Psoas muscle (tissue), 8 donors: ENCODE data around the gene BUD31. TPM values are rescaled to one million over a fixed set of nuclear protein-coding genes. Genes with fewer than 3 reads are reported as not detected.

ENCODE experiments used
- ATAC-seq, 4 donors: fragments of 200-7000 bp; cut with Tn5 transposase; one replicate each; pipeline ENCODE4 v1.9.1; 2020; ENCODE audit warnings: moderate library complexity in 3 of 4, mild to moderate bottlenecking in 2 of 4
- DNase-seq, 2 donors: peaks; one replicate each; pipeline ENCODE4 v3.0.0-alpha.2; 2020
- H3K27ac ChIP-seq: fragments of 200-600 bp; one replicate; pipeline ENCODE4 v1.8.0; 2022
- H3K27me3 ChIP-seq, 3 donors: fragments of 200-600 bp in 1 of 3; one replicate each; pipeline versions ENCODE4 v1.6.1 to v1.8.0; 2013 to 2022; ENCODE audit warnings: low read length in 2 of 3, mild to moderate bottlenecking in 2 of 3, moderate library complexity in 1 of 3; ENCODE audit not compliant: insufficient read depth in 3 of 3
- H3K36me3 ChIP-seq, 2 donors: fragments of 200-600 bp in 1 of 2; one replicate each; pipeline versions ENCODE4 v1.6.1 to v1.8.0; 2013 to 2022; ENCODE audit warnings: low read depth in 1 of 2, mild to moderate bottlenecking in 1 of 2, moderate library complexity in 1 of 2; ENCODE audit not compliant: insufficient read depth in 1 of 2
- H3K4me1 ChIP-seq: fragments of 200-600 bp; one replicate; pipeline ENCODE4 v1.8.0; 2022
- H3K4me3 ChIP-seq: fragments of 200-600 bp; one replicate; pipeline ENCODE4 v1.8.0; 2022; ENCODE audit warnings: mild to moderate bottlenecking
- H3K9me3 ChIP-seq: fragments of 200-600 bp; one replicate; pipeline ENCODE4 v1.8.0; 2022
- CTCF ChIP-seq: fragments of 200-600 bp; IDR thresholded peaks from one replicate; pipeline ENCODE4 v1.8.0; 2022; ENCODE audit warnings: antibody characterized with exemption
- WGBS, 3 donors: extraction: QIAGEN DNeasy Blood & Tissue Kit; methylation state at CpG; one replicate each; pipeline versions ENCODE4 v1.1.6 to v1.1.7; 2013; 5-methylcytosine and 5-hydroxymethylcytosine counted together
- intact Hi-C, 2 donors: fragments of 100-400 bp; cut with DNase I; formaldehyde crosslinking; loops; one replicate each; pipeline versions ENCODE4 v1.11.0 to v1.14.2; 2022
- polyA plus RNA-seq, 3 donors: library from polyadenylated mRNA; stranded (reverse); fragments of 200-250 nt; gene quantifications; one replicate each; pipeline ENCODE4 v1.2.3, GENCODE V29; 2013
- total RNA-seq, 4 donors: library from RNA; stranded (reverse); fragmentation: NEBNext Ultra II Directional in 2 of 4; extraction: Animal tissue kit (Norgen Biotek cat#: 25700) in 2 of 4; gene quantifications; one replicate each; pipeline versions ENCODE4 v1.2.1 to v1.2.4, GENCODE V29; 2021 to 2023
- donor health status: healthy with polysubstance abuse.
- donor health status: DM: no; HTN: no; CAD: no; lungs with moderate emphysema.
- donor health status: Bipolar disorder and iron deficiency.
- donor health status: healthy.
- donor health status: DM: yes; HTN: yes; CAD: no.
- donor health status: DM: no; HTN: no; CAD: no.
- donor health status: DM: no; HTN: no; CAD: no.
- donor health status: DM: yes; HTN: yes; CAD: no.

Gene BUD31
- total and polyA plus RNA-seq, 7 donors: 30.2 to 115 (median 46.8) TPM

DNA sequence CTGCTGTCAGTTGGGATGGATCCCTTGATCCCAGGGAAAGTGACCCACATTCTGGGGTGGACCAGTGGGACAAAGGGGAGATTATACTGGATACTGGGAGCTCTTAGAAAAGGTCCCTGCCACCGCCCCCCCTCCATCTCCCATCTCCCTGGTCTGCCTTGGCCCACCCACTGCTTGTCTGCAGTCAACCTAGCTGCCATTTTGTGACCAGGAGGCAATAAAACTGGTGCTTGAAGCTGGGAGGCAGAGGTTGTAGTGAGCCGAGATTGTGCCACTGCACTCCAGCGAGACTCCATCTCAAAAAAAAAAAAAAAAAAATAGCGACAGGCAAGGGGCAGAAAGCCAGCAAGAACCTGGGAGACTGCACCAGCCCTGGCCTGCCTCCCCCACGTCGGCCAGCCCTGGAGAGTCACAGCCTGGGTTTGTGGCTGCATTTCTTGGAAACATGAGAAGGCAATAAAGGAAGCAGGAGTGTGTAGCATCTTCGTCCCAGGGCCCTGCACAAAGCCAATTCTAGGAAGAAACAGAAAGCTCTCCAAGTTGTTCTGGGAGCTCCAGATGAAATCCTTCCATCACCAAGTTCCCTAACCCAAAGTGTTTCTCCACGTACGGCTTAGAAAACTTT, 38.9 kb upstream of the BUD31 start:
- WGBS, 3 donors: 30 to 49% (median 38%) methylated on average over 8 to 9 of the region's 9 CpGs
- intact Hi-C loops: loop anchor here (2.0 to 5.0 kb wide), 2 partner anchors 43 to 47 kb away; no protein-coding TSS in a partner anchor
- no peak overlapping the region for H3K27ac ChIP-seq
- ATAC-seq (no peak), DNase-seq (peak in 1 of 2 donors; percentile 22)
- H3K4me1 ChIP-seq: peaks cover 5% of the 10 kb centered on the region
- H3K36me3 ChIP-seq: peaks cover 0 to 39% of the 10 kb centered on the region in 2 donors
- H3K4me3 ChIP-seq: no peak overlapping the region
- no peaks in the 10 kb centered on the region for H3K9me3 ChIP-seq
- H3K27me3 ChIP-seq: no peaks in the 10 kb centered on the region
- TF ChIP-seq CTCF: no peak

DNA sequence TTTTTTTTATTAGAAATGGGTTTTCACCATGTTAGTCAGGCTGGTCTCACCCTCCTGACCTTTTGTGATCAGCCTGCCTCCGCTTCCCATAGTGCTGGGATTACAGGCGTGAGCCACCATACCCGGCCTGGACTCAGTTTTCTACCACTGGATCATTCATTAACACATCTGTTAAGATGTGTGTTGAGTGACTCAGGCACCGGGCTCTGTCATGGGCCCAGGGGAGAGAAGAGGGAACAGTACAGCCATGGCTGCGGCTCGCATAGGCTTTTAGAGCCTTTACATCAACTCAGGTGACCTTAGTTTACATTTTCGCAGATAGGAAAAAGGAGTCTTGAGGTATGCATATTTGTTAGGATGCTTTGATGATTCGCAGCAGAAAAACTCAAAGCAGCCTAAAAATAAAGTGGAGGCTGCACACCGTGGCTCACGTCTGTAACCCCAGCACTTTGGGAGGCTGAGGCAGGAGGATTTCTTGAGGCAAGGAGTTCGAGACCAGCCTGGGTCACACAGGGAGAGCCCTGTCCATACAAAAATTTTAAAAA, 37.3 kb upstream of the BUD31 start:
- H3K36me3 ChIP-seq: peaks cover 0 to 23% of the 10 kb centered on the region in 2 donors
- H3K9me3 ChIP-seq: no peaks in the 10 kb centered on the region
- peaks cover 8% of the 10 kb centered on the region for H3K4me1 ChIP-seq
- 90 to 93% (median 91%) methylated on average over 11 of the region's 11 CpGs for WGBS, 3 donors
- H3K27me3 ChIP-seq: no peaks in the 10 kb centered on the region
- ATAC-seq: no peak
- H3K27ac ChIP-seq: no peak overlapping the region
- intact Hi-C loops: no loop called here
- TF ChIP-seq CTCF: no peak
- peak in 1 of 2 donors; percentile 15 for DNase-seq
- no peak overlapping the region for H3K4me3 ChIP-seq

- Histone ChIP-seq H3K36me3 (peaks cover 0 to 15% of the 10 kb centered on the region in 2 donors), H3K9me3 (no peaks in the 10 kb centered on the region), H3K27me3 (no peaks in the 10 kb centered on the region), H3K4me3 (no peak overlapping the region), H3K4me1 (peaks cover 8% of the 10 kb centered on the region), H3K27ac (no peak overlapping the region)
- 40% methylated on average over 21 of the region's 21 CpGs for WGBS, 3 donors
- intact Hi-C loops: no loop called here
- DNase-seq: no peak
- no peak for TF ChIP-seq CTCF
- no peak for ATAC-seq
These were observed 36.3 kb upstream of the BUD31 start for GRCh38 chr7:99372275-99373090.

- no peak for TF ChIP-seq CTCF
- 86 to 88% (median 87%) methylated on average over 40 to 41 of the region's 41 CpGs for WGBS, 3 donors
- DNase-seq: peak in 1 of 2 donors; percentile 42
- no peak for ATAC-seq
- Histone ChIP-seq H3K9me3 (no peaks in the 10 kb centered on the region), H3K36me3 (peaks cover 0 to 19% of the 10 kb centered on the region in 2 donors), H3K27me3 (no peaks in the 10 kb centered on the region), H3K4me3 (peak overlapping the region; percentile 80), H3K27ac (peak overlapping the region; percentile 61), H3K4me1 (peaks cover 8% of the 10 kb centered on the region)
- intact Hi-C loops: no loop called here
These were observed 35.4 kb upstream of the BUD31 start for GRCh38 chr7:99373091-99374066.
